Stomach (tissue), 4 donors: ENCODE results near the gene IQUB.
"Not testable (repeated sequence)": the region's sequence is repeated elsewhere in the genome, so short reads cannot be mapped to it uniquely, and the experiment has no call there.

Experiments
- EP300 ChIP-seq: sonication (generic); formaldehyde crosslinking; IDR thresholded peaks from one replicate; pipeline ENCODE4 v1.6.1; 2017; ENCODE audit warnings: antibody characterized with exemption
- TF ChIP-seq, protein P1 (sequence below), 7 experiments: fragments of 450-650 bp in 4 of 7; fragments of 200-600 bp in 3 of 7; sonication (generic) in 3 of 7; IDR thresholded peaks; one replicate each; pipeline ENCODE4 v1.5.1; 2016 to 2019; ENCODE audit warnings: antibody characterized with exemption in 7 of 7, control low read depth in 2 of 7, mild to moderate bottlenecking in 1 of 7

DNA sequence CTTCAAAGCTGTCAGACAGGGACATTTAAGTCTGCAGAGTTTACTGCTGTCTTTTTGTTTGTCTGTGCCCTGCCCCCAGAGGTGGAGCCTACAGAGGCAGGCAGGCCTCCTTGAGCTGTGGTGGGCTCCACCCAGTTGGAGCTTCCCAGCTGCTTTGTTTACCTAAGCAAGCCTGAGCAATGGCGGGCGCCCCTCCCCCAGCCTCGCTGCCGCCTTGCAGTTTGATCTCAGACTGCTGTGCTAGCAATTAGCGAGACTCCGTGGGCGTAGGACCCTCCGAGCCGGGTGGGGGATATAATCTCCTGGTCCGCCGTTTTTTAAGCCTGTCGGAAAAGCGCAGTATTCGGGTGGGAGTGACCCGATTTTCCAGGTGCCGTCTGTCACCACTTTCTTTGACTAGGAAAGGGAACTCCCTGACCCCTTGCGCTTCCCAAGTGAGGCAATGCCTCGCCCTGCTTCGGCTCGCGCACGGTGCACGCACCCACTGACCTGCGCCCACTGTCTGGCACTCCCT, 6.6 kb downstream of the IQUB start:
- TF ChIP-seq, protein P1, sequence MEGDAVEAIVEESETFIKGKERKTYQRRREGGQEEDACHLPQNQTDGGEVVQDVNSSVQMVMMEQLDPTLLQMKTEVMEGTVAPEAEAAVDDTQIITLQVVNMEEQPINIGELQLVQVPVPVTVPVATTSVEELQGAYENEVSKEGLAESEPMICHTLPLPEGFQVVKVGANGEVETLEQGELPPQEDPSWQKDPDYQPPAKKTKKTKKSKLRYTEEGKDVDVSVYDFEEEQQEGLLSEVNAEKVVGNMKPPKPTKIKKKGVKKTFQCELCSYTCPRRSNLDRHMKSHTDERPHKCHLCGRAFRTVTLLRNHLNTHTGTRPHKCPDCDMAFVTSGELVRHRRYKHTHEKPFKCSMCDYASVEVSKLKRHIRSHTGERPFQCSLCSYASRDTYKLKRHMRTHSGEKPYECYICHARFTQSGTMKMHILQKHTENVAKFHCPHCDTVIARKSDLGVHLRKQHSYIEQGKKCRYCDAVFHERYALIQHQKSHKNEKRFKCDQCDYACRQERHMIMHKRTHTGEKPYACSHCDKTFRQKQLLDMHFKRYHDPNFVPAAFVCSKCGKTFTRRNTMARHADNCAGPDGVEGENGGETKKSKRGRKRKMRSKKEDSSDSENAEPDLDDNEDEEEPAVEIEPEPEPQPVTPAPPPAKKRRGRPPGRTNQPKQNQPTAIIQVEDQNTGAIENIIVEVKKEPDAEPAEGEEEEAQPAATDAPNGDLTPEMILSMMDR (IDR thresholded peaks at IDR 0.05) = not testable (repeated sequence)
- TF ChIP-seq EP300 = not testable (repeated sequence)
